ENCODE measurements around the gene MYPOP. TPM values are rescaled to one million over a fixed set of nuclear protein-coding genes. Genes with fewer than 3 reads are reported as not detected.

The MYPOP gene
- total and polyA plus RNA-seq, 10 of the 15 experiments (the other 5 are each of a cell fraction or from before 2014, with no cell fraction given), result 0.47 to 9.4 (median 1.4) TPM

DNA sequence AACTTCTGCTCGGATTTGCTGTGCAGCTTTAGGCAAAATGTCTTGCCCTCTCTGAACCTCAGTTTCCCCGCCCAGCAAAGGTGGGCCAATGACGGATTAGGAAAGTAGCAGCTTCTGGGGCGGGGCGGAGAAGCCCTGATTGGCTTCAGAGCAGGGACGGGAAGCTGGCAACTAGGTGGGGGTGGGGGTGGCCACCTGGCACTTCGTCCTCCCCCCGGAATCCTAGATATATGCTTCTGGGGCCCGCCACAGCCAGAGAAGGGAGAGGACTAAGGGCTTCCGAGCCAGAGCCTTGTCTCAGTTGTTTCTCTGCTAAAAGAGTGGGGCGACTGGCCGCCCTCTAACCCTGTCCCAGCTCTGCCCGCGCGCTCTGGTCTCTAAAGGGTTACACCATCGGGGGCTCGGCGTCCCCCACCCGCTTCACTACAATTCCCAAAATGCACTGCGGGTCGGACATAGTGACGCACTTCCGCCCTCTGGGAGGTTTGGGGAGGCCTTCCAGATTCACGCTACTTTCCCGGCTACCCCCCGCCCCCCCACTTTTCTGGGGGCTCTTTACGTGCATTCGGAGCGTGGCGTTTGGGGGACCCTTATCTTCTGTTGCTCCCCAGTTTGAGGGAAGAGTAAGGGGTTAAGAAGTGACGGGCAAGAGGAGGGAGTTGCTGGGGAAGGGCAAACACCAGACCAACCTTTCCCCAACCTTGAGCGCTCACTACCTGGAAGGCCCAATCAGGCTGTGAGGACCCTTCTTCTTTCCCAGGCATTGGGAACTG is 15.8 kb downstream of the MYPOP start (continued):
- TF ChIP-seq, protein P1, sequence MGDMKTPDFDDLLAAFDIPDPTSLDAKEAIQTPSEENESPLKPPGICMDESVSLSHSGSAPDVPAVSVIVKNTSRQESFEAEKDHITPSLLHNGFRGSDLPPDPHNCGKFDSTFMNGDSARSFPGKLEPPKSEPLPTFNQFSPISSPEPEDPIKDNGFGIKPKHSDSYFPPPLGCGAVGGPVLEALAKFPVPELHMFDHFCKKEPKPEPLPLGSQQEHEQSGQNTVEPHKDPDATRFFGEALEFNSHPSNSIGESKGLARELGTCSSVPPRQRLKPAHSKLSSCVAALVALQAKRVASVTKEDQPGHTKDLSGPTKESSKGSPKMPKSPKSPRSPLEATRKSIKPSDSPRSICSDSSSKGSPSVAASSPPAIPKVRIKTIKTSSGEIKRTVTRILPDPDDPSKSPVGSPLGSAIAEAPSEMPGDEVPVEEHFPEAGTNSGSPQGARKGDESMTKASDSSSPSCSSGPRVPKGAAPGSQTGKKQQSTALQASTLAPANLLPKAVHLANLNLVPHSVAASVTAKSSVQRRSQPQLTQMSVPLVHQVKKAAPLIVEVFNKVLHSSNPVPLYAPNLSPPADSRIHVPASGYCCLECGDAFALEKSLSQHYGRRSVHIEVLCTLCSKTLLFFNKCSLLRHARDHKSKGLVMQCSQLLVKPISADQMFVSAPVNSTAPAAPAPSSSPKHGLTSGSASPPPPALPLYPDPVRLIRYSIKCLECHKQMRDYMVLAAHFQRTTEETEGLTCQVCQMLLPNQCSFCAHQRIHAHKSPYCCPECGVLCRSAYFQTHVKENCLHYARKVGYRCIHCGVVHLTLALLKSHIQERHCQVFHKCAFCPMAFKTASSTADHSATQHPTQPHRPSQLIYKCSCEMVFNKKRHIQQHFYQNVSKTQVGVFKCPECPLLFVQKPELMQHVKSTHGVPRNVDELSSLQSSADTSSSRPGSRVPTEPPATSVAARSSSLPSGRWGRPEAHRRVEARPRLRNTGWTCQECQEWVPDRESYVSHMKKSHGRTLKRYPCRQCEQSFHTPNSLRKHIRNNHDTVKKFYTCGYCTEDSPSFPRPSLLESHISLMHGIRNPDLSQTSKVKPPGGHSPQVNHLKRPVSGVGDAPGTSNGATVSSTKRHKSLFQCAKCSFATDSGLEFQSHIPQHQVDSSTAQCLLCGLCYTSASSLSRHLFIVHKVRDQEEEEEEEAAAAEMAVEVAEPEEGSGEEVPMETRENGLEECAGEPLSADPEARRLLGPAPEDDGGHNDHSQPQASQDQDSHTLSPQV (IDR thresholded peaks at IDR 0.05), result no peak
- TF ChIP-seq TCF3 (IDR thresholded peaks at IDR 0.05; ENCODE audit: borderline replicate concordance, insufficient read depth, low read depth, low read length) (peak; percentile 67; the same call in 1 of the 2 replicates), SUZ12 (IDR thresholded peaks at IDR 0.05; ENCODE audit: unreplicated experiment) (no peak), MEF2A (IDR thresholded peaks at IDR 0.05; ENCODE audit: insufficient read depth, low read depth, low read length) (no peak), MTA2 (IDR thresholded peaks at IDR 0.05; ENCODE audit: low read depth) (peak; percentile 60; the same call in 1 of the 2 replicates), NFIC (IDR thresholded peaks at IDR 0.05; ENCODE audit: low read depth, low read length) (no peak), CEBPB (IDR thresholded peaks at IDR 0.05; ENCODE audit: borderline replicate concordance in 1 of 2, low read depth in 2 of 2, low read length in 2 of 2) (no peak), WRNIP1 (IDR thresholded peaks at IDR 0.05; ENCODE audit: borderline replicate concordance, low read depth, low read length) (no peak), MYC (IDR thresholded peaks at IDR 0.05; ENCODE audit: insufficient read depth, insufficient read length, insufficient replicate concordance, low read length, severe bottlenecking) (no peak), BACH1 (IDR thresholded peaks at IDR 0.05; ENCODE audit: borderline replicate concordance) (0 out of 2 replicates have a peak, but pooled peaks have one; percentile 14)
- TF ChIP-seq, protein P2, sequence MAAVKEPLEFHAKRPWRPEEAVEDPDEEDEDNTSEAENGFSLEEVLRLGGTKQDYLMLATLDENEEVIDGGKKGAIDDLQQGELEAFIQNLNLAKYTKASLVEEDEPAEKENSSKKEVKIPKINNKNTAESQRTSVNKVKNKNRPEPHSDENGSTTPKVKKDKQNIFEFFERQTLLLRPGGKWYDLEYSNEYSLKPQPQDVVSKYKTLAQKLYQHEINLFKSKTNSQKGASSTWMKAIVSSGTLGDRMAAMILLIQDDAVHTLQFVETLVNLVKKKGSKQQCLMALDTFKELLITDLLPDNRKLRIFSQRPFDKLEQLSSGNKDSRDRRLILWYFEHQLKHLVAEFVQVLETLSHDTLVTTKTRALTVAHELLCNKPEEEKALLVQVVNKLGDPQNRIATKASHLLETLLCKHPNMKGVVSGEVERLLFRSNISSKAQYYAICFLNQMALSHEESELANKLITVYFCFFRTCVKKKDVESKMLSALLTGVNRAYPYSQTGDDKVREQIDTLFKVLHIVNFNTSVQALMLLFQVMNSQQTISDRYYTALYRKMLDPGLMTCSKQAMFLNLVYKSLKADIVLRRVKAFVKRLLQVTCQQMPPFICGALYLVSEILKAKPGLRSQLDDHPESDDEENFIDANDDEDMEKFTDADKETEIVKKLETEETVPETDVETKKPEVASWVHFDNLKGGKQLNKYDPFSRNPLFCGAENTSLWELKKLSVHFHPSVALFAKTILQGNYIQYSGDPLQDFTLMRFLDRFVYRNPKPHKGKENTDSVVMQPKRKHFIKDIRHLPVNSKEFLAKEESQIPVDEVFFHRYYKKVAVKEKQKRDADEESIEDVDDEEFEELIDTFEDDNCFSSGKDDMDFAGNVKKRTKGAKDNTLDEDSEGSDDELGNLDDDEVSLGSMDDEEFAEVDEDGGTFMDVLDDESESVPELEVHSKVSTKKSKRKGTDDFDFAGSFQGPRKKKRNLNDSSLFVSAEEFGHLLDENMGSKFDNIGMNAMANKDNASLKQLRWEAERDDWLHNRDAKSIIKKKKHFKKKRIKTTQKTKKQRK (IDR thresholded peaks at IDR 0.05; ENCODE audit: low read depth, low read length), result no peak
- TF ChIP-seq, protein P3, sequence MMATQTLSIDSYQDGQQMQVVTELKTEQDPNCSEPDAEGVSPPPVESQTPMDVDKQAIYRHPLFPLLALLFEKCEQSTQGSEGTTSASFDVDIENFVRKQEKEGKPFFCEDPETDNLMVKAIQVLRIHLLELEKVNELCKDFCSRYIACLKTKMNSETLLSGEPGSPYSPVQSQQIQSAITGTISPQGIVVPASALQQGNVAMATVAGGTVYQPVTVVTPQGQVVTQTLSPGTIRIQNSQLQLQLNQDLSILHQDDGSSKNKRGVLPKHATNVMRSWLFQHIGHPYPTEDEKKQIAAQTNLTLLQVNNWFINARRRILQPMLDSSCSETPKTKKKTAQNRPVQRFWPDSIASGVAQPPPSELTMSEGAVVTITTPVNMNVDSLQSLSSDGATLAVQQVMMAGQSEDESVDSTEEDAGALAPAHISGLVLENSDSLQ (IDR thresholded peaks at IDR 0.05), result no peak
- TF ChIP-seq, protein P4, sequence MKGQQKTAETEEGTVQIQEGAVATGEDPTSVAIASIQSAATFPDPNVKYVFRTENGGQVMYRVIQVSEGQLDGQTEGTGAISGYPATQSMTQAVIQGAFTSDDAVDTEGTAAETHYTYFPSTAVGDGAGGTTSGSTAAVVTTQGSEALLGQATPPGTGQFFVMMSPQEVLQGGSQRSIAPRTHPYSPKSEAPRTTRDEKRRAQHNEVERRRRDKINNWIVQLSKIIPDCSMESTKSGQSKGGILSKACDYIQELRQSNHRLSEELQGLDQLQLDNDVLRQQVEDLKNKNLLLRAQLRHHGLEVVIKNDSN (IDR thresholded peaks at IDR 0.05; ENCODE audit: borderline replicate concordance, extremely low read length, insufficient read depth, low read depth, low read length), result no peak
- TF ChIP-seq, protein P5, sequence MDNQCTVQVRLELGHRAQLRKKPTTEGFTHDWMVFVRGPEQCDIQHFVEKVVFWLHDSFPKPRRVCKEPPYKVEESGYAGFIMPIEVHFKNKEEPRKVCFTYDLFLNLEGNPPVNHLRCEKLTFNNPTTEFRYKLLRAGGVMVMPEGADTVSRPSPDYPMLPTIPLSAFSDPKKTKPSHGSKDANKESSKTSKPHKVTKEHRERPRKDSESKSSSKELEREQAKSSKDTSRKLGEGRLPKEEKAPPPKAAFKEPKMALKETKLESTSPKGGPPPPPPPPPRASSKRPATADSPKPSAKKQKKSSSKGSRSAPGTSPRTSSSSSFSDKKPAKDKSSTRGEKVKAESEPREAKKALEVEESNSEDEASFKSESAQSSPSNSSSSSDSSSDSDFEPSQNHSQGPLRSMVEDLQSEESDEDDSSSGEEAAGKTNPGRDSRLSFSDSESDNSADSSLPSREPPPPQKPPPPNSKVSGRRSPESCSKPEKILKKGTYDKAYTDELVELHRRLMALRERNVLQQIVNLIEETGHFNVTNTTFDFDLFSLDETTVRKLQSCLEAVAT (IDR thresholded peaks at IDR 0.05), result peak; percentile 97
- TF ChIP-seq, protein P6, sequence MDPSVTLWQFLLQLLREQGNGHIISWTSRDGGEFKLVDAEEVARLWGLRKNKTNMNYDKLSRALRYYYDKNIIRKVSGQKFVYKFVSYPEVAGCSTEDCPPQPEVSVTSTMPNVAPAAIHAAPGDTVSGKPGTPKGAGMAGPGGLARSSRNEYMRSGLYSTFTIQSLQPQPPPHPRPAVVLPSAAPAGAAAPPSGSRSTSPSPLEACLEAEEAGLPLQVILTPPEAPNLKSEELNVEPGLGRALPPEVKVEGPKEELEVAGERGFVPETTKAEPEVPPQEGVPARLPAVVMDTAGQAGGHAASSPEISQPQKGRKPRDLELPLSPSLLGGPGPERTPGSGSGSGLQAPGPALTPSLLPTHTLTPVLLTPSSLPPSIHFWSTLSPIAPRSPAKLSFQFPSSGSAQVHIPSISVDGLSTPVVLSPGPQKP (IDR thresholded peaks at IDR 0.05; ENCODE audit: low read depth, low read length), result no peak

Measured in GM12878 (cell line).